ENCODE measurements around the gene IFNL4.
"Not testable (repeated sequence)": the region's sequence is repeated elsewhere in the genome, so short reads cannot be mapped to it uniquely, and the experiment has no call there.

The IFNL4 gene

DNA sequence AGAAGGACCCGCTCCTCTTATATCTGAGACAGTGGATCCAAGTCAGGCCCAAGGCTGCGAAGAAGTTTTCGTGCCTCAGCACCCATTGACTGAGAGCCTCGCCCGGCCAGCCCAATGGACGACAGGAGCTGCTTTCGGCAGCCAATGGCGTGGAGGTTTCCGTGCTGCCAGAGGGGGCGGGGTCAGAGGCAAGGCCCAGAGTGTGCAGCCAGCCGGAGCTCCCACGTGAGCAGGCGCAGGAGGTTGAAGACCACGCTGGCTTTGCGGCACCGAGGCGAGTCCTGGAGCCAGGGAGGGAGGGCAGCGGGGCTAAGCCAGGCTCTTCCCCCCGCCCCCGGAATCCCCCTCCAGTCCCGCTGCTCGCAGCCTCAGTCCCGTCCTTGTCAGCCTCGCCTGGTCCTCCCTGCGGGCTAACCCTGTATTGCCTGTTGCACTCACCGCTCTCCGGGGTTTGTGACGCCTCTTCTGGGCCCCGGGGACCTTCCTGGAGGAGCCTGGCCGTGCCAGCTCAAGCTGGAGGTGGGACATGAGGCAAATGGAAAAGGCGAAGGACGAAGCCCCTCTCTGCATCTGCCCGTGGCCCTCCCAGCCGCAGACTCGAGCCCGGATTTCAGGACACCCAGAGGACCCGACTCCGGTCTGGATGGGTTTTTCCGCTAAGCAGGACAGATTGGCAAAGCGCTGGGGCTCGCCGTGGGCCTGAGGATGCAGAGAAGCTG is 1.5 kb downstream of the IFNL4 start:
- TF ChIP-seq POLR2A (IDR thresholded peaks at IDR 0.05; ENCODE audit: low read length): no peak
- TF ChIP-seq GATA1 (IDR thresholded peaks at IDR 0.05; ENCODE audit: low read depth, low read length): no peak
- DNase-seq: peak; percentile 43 to 58

GRCh38 chr19:39245166-39245565 is 3.5 kb downstream of the IFNL4 start:
- not testable (repeated sequence) for DNase-seq

- not testable (repeated sequence) for DNase-seq
Measured at GRCh38 chr19:39244410-39245100, 4.1 kb downstream of the IFNL4 start, which contains the start of gene IFNL3. Gene IFNL3, minus strand, starts transcription at chr19:39245006. Its CDS starts 39 bp downstream, at chr19:39244967.

- DNase-seq: not testable (repeated sequence)
Measured at GRCh38 chr19:39243741-39244140, 4.9 kb downstream of the IFNL4 start.

DNA sequence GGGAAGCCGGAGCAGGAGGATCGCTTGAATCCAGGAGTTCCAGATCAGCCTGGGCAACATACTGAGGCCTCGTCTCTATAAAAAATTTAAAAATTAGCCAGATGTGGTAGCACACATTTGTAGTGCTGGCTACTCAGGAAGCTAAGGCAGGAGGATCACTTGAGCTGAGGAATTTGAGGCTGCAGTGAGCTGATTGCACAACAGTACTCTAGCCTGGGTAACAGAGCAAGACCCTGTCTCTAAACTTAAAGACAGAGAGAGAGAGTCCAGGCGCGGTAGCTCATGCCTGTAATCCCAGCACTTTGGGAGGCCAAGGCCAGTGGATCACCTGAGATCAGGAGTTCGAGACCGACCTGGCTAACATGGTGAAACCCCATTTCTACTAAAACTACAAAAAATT is 8.2 kb downstream of the IFNL4 start:
- TF ChIP-seq GATA1 (IDR thresholded peaks at IDR 0.05; ENCODE audit: low read depth, low read length): no peak
- no peak for TF ChIP-seq POLR2A (IDR thresholded peaks at IDR 0.05; ENCODE audit: low read length)

DNA sequence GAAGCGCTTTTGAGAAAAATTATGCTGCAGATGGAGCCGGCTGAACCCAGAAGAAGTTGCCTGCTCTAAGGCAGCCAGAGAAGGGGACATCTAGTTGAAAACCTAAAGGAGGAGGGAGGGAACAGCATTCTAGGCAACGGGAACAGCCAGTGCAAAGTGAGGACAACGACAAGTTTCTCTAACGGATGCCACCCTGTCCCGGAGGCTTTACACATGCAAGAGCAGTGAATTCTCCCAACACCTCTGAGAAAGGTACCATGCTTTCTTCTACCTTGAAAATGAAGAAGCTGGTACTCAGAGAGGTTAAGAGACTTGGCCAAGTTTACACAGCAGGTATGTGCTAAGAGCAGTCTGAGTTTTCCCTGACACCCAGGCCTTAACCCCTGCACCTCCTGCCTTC is 9.7 kb downstream of the IFNL4 start:
- TF ChIP-seq GATA1 (IDR thresholded peaks at IDR 0.05; ENCODE audit: low read depth, low read length): no peak
- no peak for TF ChIP-seq POLR2A (IDR thresholded peaks at IDR 0.05; ENCODE audit: low read length)
- DNase-seq: no peak

More for the DNA sequence above, 8.2 kb downstream of the IFNL4 start:
- no peak for DNase-seq

DNA sequence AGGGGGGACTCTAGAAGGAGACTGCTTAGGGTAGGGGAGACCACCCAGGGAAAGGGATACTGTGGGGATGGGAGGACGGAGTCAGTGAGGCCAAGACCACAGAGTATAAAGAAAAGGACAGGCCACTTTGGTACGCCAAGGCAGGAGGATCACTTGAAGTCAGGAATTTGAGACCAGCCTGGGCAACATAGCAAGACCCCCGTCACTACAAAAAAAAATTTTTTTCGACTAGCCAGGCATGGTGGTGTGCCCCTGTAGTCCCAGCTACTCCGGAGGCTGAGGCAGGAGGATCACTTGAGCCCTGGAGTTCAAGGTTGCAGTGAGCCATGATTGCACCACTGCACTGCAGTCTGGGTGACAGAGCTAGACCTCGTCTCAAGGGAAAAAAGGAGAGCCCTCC is 10.4 kb downstream of the IFNL4 start:
- no peak for DNase-seq
- no peak for TF ChIP-seq GATA1 (IDR thresholded peaks at IDR 0.05; ENCODE audit: low read depth, low read length)

GRCh38 chr19:39237200-39238184 is 11.2 kb downstream of the IFNL4 start:
- DNase-seq: no peak
- TF ChIP-seq GATA1 (IDR thresholded peaks at IDR 0.05; ENCODE audit: low read depth, low read length) (no peak), POLR2A (IDR thresholded peaks at IDR 0.05; ENCODE audit: low read length) (no peak)

DNA sequence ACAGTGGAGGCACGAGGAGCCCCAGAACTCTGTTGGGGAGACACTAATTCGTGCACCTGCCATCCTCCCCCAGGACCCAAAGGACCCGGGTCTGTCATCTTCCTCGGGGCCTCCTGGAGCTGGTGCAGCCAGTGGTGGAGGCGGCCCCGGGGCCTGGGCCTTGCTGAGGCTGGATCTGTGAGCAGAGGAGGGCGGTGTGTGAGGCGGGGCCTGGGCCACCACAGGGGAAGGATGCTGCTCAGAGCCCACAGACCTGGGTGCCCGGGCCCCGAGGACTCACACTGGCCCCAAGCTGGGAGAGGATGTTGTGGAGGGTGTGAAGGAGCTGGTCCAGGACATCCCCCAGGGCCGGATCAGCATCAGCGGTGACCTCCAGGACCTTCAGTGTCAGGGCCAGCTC is 12.1 kb downstream of the IFNL4 start:
- TF ChIP-seq POLR2A (IDR thresholded peaks at IDR 0.05; ENCODE audit: low read length) (no peak), GATA1 (IDR thresholded peaks at IDR 0.05; ENCODE audit: low read depth, low read length) (no peak)
- no peak for DNase-seq

GRCh38 chr19:39232708-39233107 is 15.9 kb downstream of the IFNL4 start:
- DNase-seq: no peak
- no peak for TF ChIP-seq POLR2A (IDR thresholded peaks at IDR 0.05; ENCODE audit: low read length)
- no peak for TF ChIP-seq GATA1 (IDR thresholded peaks at IDR 0.05; ENCODE audit: low read depth, low read length)

DNA sequence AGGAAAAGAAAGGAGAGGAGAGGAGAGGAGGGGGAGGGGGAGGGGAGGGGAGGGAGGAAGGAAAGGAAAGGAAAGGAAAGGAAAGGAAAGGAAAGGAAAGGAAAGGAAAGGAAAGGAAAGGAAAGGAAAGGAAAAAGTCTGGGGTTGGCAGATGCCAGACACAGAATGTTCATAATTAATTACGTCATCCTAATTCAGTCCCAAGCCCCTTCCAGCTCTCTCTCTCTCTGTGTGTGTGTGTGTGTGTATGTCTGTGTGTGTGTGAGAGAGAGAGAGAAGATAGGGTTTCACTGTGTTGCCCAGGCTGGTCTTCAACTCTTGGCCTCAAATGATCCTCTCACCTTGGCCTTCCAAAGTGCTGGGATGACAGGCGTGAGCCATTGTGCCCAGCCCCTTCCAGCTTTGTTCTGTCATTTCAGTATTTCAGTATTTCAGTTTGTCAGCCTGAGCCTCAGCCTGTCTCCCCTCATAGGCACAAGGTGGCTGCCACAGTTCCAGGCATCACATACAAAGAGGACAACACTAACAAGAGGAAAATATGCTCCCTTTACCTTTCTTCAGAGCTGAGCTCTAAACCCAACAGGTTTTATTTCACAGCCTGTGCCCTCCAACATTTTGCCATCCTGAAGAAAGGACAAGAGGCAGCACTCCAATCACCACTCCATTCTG is 18.4 kb downstream of the IFNL4 start:
- no peak for DNase-seq
- TF ChIP-seq POLR2A (IDR thresholded peaks at IDR 0.05; ENCODE audit: low read length): no peak
- no peak for TF ChIP-seq GATA1 (IDR thresholded peaks at IDR 0.05; ENCODE audit: low read depth, low read length)

- peak in 1 of 2 experiments; percentile 6 for DNase-seq
- TF ChIP-seq GATA1 (IDR thresholded peaks at IDR 0.05; ENCODE audit: low read depth, low read length): no peak
- TF ChIP-seq POLR2A (IDR thresholded peaks at IDR 0.05; ENCODE audit: low read length): no peak
Measured at GRCh38 chr19:39224910-39225309, 23.7 kb downstream of the IFNL4 start.

DNA sequence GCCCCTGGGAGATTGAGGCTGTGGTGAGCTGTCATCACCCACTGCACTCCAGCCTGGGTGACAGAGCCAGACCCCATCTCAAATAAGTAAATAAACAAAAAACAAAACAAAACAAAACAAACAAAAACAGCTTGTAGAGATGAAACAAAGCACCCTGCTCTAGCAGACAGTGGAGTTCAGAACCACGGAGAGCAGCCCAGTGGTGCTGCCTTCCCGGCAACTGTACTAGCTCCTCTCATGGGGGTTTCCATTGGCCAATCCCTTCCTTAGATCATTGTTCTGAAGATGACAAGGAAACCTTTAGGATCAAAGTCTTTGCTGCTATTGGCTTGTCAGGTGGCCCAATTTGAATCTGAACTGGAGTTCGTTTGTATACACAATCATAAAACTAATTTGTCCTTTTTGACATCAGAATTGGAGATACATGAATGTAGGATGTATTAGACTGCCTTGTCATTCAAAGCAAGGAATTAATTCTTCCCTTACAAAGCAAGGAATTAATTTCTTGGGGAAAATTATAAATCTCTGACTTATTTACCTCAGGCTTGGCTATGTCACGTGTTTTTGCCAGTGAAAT is 24.9 kb downstream of the IFNL4 start:
- DNase-seq: peak in 1 of 2 experiments; percentile 11

GRCh38 chr19:39219108-39219507 is 29.5 kb downstream of the IFNL4 start:
- not testable (repeated sequence) for DNase-seq

More for the DNA sequence above, 24.9 kb downstream of the IFNL4 start:
- no peak for TF ChIP-seq POLR2A (IDR thresholded peaks at IDR 0.05; ENCODE audit: low read length)
- TF ChIP-seq GATA1 (IDR thresholded peaks at IDR 0.05; ENCODE audit: low read depth, low read length): no peak

Measured in erythroblast (primary cell).